NCI-H510A treated with DMSO at 0.1 percent for 48 hours (cell line): ENCODE measurements around the gene DPYSL3.
A peak's percentile ranks its signal among the peaks of the same experiment; 100 is the strongest.

Source experiments
- DNase-seq: peaks from one replicate; lab custom pipeline; 2025; lab: John Stamatoyannopoulos, UW

Gene DPYSL3

DNA sequence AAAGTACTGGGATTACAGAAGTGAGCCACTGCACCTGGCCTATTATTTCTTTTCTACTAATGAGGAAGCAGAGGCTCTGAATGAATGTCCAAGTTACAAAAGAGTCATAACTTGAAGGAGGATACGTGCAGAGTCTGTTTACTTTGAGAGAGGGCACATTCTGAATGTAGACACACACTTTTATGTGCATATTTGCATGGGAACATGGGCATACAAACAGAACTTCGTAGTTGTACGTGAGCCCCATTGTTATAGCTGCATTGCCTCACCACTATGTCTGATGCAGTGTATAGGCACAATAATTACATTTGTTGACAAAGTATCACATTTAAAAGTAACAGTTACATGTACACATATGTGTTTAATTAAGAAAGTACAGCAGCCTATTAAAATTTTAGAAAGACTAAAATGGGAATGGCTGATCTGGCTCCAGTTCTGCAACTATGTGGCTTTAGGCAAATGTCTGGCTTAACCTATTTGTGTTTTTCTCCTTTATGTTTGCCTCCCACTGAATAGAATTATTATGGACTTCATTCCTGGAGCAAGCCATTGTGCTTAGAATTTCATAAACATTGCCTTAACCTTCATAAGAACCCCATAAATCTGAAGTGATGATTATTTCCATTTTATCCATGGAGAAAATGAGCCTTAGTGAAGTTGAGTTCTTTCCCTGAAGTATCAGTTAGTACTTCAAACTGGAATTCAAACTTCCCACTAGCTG lies 3.0 kb upstream of the DPYSL3 start:
- DNase-seq: peak; percentile 13

DNA sequence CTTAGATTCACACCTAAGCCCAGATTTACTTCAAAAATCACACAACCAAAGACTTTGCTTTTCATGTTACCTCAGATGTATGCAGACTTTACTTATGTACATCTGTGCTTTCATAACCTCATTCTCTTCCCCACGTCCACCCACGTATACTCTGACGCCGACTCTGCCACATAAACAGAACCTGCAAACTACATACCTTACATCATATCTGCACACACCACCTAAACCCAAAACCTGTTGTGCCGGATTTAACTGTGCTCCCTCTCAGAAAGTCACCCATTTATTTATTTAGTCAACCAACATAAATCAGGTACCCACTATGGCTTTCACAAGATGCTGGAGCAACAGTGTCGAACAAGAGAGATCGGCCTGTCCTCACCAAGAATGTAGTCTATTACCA lies 1.0 kb upstream of the DPYSL3 start:
- DNase-seq: peak; percentile 5

DNA sequence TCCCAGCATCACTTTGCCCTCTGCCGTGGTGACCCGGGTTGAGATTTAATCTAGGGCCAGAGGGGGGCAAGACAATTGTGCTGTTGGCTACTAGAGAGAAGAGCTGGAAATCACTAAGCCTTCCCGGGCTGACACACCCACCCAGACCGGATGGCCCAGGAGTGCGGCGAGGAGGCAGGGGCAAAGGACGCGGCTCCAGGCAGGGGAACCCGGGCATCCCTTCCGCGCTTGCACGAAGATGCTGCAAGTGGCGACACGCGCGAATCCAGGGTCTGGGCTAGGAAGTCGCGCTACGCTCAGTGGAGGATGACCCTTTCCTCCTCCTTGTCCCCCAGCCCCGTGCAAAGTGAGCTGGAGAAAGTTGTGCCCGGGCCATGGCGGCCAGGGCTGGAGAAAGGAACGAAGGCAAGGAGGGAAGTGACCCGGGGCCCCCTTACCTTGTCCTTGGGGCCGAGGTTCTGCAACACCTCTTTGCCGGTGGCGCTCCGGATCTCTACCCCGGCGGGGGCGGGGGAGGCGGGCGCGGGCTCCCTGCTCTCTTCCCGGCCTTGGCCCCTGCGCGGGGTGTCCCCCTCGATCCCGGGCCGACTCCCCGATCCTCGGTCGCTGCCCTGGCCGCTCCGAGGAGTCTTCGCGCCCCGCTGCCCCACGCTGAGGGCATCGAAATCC lies 693 bp downstream of the DPYSL3 start:
- no peak for DNase-seq

DNA sequence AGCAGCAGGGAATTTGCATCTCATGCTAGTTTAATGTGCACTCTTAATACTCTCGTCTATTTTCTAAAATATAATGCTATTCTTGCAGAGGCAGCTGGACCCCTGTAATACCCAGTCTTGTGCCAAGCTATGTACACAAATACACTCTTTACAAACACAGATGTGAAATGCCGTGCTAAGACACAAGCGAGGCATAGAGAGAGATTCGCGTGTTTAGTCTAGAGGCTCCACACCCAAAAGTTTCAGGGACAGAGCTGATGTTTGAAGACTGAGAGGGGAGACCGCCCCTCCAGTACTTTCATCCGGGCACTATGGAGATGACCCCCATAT lies 1.2 kb downstream of the DPYSL3 start:
- DNase-seq: no peak

DNA sequence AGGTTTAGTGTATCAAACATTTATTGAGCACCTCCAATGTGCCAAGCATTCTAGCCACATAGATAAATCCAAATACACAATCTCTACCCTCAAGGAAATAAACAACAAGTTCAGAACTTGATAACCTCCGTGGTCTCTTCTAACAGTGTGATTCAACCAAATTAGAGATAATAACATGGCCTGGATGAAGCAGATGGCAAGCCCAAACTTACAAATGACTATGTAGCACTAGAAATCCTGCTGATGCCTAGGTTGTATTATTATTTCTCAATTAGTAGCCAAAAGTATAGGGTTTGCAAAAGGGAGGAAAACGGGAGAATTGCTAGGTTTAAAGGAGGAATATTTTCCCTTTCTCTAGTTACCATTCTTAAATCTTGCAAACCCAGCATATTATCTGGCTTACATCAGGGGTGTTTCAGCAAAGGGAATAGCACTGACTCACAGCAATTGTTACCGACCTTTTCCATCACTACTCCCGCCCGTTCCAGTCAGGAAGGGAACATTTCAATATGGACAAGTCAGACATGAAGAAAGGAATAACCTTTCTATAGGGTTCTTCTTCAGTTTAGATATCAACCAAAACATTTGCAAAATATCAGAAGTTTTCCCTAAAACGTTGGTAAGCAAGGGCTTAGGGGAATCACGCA lies 2.3 kb downstream of the DPYSL3 start:
- no peak for DNase-seq

DNA sequence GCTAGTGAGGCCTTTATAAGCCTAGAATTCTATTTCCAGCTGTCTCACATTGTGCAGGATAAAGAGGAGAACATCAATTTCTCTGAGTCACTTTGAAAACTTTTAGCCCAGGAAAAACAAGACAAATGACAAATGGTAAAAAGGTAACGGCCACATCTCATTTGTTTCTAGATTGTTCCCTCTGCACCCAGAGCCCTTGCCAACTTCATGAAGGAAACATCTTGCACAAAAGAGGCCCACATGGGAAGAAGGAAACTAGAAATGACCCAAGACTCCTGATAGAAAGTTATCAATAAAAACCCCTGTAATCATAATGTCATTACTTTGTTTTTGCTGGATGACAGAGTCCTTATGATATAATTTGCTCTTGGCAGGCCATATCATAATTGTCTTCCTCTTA lies 5.3 kb downstream of the DPYSL3 start:
- no peak for DNase-seq

DNA sequence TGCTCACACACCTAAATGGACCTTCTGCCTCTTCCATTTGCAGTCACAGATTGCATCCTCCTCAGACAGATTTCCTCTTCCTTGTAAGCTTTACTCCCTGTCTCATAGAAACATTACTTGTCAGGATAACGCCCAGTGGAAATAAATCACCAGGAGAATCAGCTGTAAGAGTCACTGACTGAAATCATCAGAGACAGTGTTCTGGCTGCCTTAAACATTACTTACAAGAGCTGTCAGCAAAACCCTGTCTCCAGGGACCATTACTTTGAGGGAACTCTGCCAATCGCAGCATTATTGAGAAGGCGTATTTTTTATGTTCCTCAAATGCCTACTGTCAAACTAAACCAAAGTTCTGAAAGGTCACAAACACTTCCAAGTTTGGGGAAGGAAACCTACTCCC lies 5.9 kb downstream of the DPYSL3 start:
- no peak for DNase-seq

DNA sequence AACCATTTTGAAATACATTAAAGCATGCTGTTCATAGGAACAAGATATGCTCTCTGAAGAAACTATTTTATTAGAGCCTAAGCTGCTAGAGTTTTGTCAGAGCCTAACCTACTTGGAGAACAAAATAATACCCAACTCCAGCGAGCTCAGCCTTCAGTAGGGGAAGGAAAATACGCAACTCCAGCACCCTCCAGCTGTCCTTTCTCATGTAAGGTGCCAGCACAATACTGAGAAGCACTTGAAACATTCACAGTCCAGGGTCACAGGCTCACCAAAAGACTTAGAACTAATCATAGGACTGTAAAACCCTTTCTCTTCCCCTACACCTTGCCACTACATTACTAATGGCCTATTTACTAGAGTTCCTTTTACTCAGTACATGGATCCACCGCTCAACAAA lies 18.9 kb downstream of the DPYSL3 start:
- DNase-seq: peak; percentile 35

DNA sequence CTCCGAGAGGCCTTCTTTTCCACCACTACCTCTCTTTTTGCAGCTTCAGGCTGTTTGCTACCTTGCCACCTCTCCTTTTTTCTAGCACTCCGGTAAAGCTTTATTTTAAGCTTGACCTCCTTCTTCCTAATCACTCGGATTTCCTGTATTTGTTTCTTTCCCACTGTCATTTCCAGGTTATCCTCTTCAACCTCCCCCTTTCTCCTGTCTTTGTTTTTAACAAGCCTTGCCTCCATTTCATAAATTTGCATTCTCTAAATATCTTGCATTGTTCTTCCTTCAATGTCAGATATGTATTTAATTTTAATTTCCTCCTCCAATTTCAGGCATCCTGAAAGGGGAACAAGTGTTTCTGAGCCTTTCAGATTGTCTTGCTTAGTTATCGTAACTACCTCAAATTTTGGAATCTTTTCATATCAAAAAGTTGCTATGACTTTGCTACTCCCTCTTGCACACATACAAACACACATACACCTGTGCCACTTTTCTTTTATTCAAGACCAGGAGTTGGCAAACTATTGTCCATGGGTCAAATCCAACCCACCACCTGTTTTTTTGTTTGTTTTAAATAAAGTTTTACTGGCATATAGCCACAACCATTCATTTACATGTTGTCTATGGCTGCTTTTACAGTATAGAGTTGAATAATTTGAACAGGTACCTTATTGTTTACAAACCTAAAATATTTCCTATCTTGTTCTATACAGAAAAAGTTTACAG lies 22.7 kb downstream of the DPYSL3 start:
- no peak for DNase-seq

DNA sequence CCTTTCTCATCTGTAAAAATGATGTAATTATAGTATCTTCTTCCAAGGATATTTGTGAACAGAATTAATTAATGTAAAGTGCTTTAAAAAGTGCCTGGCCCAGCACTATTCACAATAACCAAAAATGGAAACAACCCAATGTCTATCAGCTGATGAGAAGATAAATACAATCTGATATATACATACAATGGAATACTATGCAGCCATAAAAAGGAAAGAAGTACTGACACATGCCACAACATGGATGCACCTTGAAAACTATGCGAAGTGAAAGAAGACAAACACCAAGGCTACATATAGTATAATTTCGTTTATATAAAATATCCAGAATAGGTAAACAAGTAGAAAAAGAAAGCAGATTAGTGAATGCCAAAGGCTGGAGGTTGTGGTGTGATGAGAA lies 24.1 kb downstream of the DPYSL3 start:
- no peak for DNase-seq

DNA sequence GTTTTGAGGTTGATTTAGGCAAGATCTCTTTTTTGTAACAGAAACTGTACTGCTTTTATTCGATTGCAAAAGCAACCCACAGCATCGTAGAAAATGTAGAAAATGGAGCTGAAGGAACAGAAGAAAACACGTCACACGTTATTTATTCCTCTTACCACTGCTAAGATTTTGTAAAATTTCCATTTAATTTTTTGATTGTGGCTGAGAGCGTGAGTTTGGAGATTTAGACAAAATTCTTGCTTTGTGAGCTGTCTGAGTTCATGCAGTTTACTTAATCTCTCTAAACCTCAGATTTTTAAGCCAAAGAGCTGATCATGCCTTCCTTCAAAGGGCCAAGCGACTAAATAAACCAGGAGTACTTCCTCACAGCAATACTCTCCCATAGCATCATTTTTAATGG lies 24.8 kb downstream of the DPYSL3 start:
- no peak for DNase-seq

DNA sequence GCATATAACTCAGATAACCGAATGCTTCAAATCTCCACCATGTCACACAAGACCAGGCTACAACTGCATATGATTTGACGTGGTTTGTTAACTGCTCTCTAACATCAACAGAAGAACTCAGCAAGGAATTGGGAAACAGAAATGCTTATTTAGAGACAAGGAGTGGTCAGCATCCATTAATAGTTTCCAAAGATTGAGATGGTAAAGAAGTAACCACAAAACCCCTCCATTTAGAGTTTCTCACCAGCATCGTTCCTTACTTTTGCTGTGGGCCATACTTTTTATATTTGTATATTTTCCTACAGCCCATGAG lies 25.2 kb downstream of the DPYSL3 start:
- no peak for DNase-seq

DNA sequence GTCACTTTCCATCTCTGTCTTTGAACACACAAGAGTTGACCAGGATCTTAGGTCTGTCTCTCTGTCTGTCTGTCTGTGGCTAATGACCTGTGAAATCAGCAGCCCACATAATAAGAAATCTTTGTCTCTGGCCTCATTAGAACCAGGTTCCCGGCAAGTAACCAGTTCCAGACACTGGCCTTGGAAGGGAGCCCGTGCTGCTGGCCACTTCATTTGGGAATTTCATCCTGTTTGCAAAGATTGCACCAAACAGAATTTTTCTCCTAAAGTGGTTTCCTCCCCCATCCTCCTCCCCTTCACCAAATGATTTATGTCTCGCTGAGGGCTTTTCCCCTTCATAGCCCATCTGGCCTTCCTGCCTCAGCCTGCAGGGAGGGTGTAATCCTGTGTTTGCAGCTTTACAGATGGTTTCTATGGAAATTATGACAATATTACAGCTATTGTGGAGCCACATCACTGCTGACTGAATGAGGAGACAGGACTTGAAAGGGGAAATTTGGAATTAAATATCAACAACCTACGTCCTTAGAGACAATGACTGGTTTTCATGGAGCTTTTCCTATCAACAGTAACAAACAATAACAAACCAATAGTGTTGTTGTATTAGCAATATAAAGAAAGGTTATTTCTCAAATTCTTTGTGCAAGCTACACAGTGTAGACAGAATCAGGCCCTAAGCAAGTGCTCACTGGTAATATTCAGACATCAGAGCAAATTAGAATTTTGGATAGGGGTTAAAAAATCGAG lies 25.7 kb downstream of the DPYSL3 start:
- DNase-seq: peak; percentile 81

DNA sequence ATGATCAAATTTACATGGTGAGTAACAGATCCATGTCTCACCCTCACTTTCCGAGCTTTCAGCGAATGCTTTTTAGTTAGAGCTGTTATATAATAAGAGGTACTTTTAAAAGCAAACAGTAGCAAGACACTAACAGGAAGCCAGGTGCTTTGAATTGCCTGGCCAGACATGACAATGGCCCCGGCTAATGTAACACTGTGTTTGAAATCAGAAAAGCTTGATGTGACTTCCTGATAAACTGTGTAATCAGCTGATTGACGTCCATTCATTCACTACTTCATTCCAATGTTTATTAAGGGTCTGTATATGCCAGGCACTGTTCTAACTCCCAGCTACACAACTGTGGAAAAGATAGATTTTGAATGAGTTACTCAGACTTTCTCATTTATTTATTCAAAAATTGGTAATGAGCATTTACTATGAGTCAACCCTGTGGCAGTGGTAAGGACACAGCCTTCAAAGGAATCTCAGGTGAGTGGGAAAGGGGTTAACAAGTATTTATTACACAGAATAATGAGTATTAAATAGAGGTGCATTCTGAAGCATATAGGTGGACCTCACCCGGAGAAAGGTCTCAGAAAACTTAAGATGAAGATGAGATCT lies 26.6 kb downstream of the DPYSL3 start:
- DNase-seq: peak; percentile 85

DNA sequence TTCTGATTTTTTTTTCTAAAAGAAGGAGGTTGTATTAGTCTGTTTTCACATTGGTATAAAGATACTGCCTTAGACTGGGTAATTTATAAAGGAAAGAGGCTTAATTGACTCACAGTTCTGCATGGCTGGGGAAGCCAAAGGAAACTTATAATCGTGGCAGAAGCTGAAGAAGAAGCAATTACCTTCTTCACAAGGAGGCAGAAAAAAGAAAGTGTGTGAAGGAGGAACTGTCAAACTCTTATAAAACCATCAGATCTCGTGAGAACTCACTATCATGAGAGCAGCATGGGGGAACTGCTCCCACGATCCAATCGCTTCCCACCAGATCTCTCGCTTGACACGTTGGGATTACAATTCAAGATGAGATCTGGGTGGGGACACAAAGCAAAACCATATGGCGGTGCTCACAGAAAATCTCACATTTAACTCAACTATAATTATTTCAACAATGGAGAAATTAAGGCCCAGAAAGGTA lies 27.1 kb downstream of the DPYSL3 start:
- DNase-seq: peak; percentile 68

DNA sequence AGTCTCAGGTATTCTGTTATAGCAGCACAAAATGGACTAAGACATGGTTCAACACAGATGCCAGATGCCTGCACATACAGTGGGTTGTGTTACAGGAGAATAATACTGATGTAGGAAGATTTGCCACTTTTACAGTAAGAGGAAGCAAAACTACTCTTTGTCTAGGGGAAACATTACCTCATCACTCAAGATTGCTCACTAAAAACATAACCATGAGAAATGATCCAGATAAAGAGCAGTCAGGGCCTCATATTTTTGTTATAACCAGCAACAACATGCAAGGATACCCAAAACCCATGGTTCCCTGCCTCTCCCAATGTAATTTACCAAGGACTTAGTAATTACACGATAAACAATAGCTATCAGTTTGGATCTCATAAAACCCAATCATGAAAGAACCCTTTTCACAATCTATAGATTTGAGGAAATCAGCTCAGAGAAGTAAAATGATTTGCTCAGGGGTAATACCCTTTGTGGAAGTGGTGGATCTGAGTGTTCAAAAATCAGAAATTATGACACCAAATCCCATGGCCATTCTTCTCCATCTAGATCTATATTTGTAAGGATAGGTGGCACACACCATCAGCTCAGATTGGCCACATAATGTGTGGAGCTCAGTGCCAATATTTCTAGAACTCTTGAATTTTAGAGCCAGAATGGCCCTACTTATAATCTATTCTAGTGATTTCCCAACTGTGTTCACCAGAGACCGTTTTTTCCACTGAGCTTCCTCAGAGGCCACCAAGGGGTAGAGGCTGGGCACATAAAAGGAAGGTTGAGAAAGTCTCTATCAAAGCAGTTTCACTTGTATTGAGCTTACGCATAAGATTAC lies 27.8 kb downstream of the DPYSL3 start:
- DNase-seq: no peak

DNA sequence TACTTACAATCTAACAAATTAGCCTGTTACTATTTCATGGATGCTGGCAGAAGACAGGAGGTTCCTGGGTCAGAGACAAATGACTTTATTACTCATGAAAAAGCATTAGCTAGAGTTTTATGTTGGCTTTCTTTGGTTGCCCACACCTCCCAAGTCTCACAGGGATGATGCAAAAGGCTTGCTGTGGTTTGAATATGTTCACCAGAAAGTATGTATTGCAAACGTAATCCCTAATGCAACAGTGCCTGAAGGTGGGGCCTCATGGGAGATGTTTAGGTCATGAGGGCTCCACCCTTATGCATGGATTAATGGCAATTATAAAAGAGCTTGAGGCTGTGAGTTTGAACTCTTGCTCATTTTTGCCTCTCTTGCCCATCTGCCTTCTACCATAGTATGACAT lies 28.5 kb downstream of the DPYSL3 start:
- DNase-seq: no peak

DNA sequence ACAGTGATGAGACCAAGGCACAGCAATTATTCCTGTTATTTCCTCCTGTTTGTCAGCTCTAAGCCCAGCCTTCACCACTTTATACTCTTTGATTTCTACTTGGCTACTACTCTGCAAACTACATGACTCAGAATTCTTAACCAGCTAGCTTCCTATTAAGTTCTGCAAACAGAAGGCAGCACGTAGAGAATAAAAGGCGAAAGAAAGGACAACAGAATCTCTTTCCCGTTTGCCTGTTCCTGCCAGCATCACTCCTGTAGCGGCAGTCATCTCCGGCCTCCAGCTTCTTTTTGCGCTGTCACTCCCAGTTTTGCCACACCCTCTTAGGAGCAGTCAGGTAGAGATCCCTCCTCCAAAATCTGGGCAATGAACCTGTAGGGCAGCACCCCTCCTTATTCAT lies 29.9 kb downstream of the DPYSL3 start:
- no peak for DNase-seq

DNA sequence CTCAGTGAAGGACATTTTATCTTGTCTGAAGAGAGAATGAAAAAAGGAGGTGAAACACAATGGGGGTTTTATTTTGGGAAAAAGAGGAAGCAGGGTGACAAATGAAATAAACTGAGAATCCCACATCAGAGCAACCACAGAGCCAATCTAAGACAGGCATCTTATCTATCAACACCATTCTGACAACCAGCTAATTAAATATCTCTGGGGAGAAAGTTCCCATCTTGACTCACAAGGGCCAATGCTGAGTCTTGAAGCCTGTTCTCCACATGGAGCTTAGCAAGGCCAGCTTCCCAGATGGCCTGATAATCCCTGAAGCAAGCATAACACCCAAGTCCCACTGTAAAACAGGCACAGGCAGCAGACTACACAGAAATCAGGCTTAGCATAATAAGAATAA lies 30.4 kb downstream of the DPYSL3 start:
- DNase-seq: no peak

DNA sequence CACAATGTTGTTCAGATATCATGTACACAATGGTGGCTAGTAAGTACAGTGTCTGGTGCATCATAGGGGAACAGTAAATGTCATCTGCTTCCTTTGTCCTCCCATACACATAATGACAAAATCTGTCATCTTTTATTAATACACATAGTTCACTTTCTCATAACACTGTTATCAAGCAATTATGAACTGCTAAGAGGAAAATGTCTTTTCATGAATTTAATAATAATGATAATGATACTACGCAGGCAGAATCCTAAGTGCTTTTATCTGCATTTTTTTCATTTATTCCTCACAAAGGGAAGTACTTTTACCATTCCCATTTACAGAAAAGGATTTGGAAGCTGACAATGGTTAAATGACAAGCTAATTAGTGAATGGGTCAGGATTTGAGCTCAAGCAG lies 35.7 kb downstream of the DPYSL3 start:
- no peak for DNase-seq
